OCI-LY3 (cell line): ENCODE data around the gene PGS1.

ENCODE experiments used
- CTCF ChIP-seq: fragments of 200-600, 300-600 bp; sonication (generic); IDR thresholded peaks from 2 replicates; pipeline ENCODE4 v1.5.1; 2014; ENCODE audit warnings: antibody characterized with exemption, low read length, low read depth
- EZH2phosphoT487 ChIP-seq: fragments of 200-600 bp; shearing (Covaris generic); IDR thresholded peaks from 2 replicates; pipeline ENCODE4 v1.6.1; 2018; ENCODE audit warnings: antibody characterized with exemption, mixed run types, low read depth

GRCh38 chr17:78432226-78433012 is 54.0 kb downstream of the PGS1 start:
- TF ChIP-seq CTCF (no peak), EZH2phosphoT487 (no peak)
